ENCODE results near the gene CD53.

GRCh38 chr1:110944806-110945205, 71.9 kb downstream of the CD53 start:
- no peak for TF ChIP-seq CTCF (conservative IDR thresholded peaks at IDR 0.05)
- TF ChIP-seq ZFX (IDR thresholded peaks at IDR 0.05): no peak

Data from C4-2B (cell line).